MM.1S (cell line): Measurements from ENCODE around the gene BRD1.

ENCODE experiments used
- EZH2 ChIP-seq: fragments of 300-600 bp; sonication (generic); optimal IDR thresholded peaks from 2 replicates; pipeline ENCODE3; 2017; ENCODE audit warnings: low read depth, mild to moderate bottlenecking, antibody characterized with exemption, low read length, mixed read lengths
- TF ChIP-seq, protein P1 (sequence below): fragments of 300-600 bp; sonication (generic); IDR thresholded peaks from 2 replicates; pipeline ENCODE4 v1.5.1; 2016; ENCODE audit warnings: antibody characterized with exemption, low read length, mixed read lengths

DNA sequence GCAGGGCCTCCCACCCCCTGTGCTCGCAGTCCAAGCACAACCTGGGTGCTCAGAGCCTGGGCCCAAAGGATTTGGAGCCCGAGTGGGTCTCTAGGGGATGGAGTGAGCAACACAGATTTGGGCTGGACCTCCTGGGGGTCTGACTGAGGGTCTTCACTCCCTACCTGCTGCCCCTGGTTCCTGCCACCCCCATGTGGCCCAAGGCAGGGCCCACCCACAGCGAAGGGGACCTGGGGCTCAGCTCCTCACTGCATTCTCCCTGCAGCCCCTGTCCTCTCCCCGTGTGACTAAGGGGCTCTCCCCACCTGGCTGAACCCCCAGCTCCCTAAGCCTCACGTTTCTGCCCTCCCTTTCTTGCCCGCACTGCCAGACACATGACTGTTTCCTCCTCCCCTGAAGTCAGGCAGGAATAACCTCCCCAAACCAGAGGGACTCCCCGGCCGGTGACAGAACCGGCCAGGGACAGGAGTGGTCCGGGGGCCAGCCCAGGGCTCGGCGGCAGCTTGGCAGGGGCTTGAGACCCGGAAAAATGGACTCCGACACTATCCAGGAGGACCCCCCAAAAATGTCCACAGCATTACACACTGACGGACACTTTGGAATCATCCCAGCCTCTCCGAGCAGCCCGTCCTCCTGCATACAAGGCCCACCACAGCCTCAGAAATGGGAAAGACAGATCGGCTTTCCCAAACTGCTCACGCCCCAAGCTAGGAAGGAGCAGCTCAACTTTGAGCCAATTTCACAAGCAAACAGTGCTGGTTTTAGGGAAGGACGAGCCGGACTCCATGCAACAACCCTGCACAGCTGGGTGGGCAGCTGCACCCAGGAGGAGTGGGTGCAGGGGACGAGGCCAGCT, 57.8 kb downstream of the BRD1 start:
- TF ChIP-seq, protein P1, sequence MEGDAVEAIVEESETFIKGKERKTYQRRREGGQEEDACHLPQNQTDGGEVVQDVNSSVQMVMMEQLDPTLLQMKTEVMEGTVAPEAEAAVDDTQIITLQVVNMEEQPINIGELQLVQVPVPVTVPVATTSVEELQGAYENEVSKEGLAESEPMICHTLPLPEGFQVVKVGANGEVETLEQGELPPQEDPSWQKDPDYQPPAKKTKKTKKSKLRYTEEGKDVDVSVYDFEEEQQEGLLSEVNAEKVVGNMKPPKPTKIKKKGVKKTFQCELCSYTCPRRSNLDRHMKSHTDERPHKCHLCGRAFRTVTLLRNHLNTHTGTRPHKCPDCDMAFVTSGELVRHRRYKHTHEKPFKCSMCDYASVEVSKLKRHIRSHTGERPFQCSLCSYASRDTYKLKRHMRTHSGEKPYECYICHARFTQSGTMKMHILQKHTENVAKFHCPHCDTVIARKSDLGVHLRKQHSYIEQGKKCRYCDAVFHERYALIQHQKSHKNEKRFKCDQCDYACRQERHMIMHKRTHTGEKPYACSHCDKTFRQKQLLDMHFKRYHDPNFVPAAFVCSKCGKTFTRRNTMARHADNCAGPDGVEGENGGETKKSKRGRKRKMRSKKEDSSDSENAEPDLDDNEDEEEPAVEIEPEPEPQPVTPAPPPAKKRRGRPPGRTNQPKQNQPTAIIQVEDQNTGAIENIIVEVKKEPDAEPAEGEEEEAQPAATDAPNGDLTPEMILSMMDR: no peak
- TF ChIP-seq EZH2: no peak
